IMR-90 (cell line): ENCODE measurements around the gene MCRS1. TPM values are rescaled to one million over a fixed set of nuclear protein-coding genes. Genes with fewer than 3 reads are reported as not detected.

Source experiments
- ATAC-seq: fragments of 200-7000 bp; cut with Tn5 transposase; 2 replicates; pipeline ENCODE4 v1.9.1; 2020; ENCODE audit warnings: low read depth, mild to moderate bottlenecking, moderate library complexity
- BruUV-seq: library from RNA; stranded (reverse); fragments of 400-500 nt; replicated peaks from 2 replicates; lab custom pipeline; 2021; lab: Mats Ljungman, UMichigan
- CTCF ChIA-PET: fragments of 300-600 bp; formaldehyde crosslinking; extraction: SDS; loops from one replicate; lab custom pipeline; 2021; ENCODE audit warnings: antibody characterized with exemption; lab: Yijun Ruan, JAX
- POLR2A ChIA-PET: fragments of 300-600 bp; sonication (Branson Sonifier 250); formaldehyde crosslinking; loops from one replicate; lab custom pipeline; 2022; ENCODE audit warnings: antibody characterized with exemption; ENCODE audit not compliant: unreplicated experiment; lab: Charles Lee
- DNase-seq: peaks from one replicate; pipeline ENCODE4 v3.0.0; 2013
- H2AFZ ChIP-seq: replicated peaks from 2 replicates; pipeline ENCODE3; 2013; ENCODE audit warnings: low read length, mild to moderate bottlenecking; ENCODE audit not compliant: poor library complexity
- H2AK5ac ChIP-seq: 2 replicates; pipeline ENCODE4 v1.6.1; 2013; ENCODE audit warnings: low read depth, low read length, inconsistent platforms
- H2AK9ac ChIP-seq: replicated peaks from 2 replicates; pipeline ENCODE3; 2013; ENCODE audit warnings: mild to moderate bottlenecking, low read depth, low read length, moderate library complexity; ENCODE audit not compliant: poor library complexity
- H2BK120ac ChIP-seq: 2 replicates; pipeline ENCODE4 v1.6.1; 2013; ENCODE audit warnings: low read depth, low read length, inconsistent platforms
- H2BK15ac ChIP-seq: 3 replicates; pipeline ENCODE4 v1.6.1; 2013; ENCODE audit warnings: low read depth, low read length, inconsistent platforms
- H2BK20ac ChIP-seq: 2 replicates; pipeline ENCODE4 v1.6.1; 2013; ENCODE audit warnings: low read depth, mild to moderate bottlenecking, inconsistent platforms, low read length, moderate library complexity
- H2BK5ac ChIP-seq: 2 replicates; pipeline ENCODE4 v1.6.1; 2013; ENCODE audit warnings: mild to moderate bottlenecking, low read depth, low read length, inconsistent platforms; ENCODE audit not compliant: poor library complexity, severe bottlenecking
- H3K14ac ChIP-seq: replicated peaks from 2 replicates; pipeline ENCODE4 v1.6.1; 2013; ENCODE audit warnings: low read depth, low read length, inconsistent platforms
- H3K18ac ChIP-seq: 2 replicates; pipeline ENCODE4 v1.6.1; 2013; ENCODE audit warnings: low read depth, low read length, control low read depth
- H3K23ac ChIP-seq: 2 replicates; pipeline ENCODE4 v1.6.1; 2013; ENCODE audit warnings: low read depth, low read length, inconsistent platforms
- H3K27ac ChIP-seq: 2 replicates; pipeline ENCODE4 v1.5.1; 2013; ENCODE audit warnings: mild to moderate bottlenecking, control low read depth, low read length; ENCODE audit not compliant: insufficient read depth
- H3K27me3 ChIP-seq: 2 replicates; pipeline ENCODE4 v1.6.1; 2013; ENCODE audit warnings: low read length; ENCODE audit not compliant: control insufficient read depth, insufficient read depth
- H3K36me3 ChIP-seq: 2 replicates; pipeline ENCODE4 v1.6.1; 2013; ENCODE audit warnings: low read length, mixed read lengths; ENCODE audit not compliant: control insufficient read depth, insufficient read depth
- H3K4ac ChIP-seq: 2 replicates; pipeline ENCODE4 v1.6.1; 2013; ENCODE audit warnings: low read depth, low read length, inconsistent platforms
- H3K4me1 ChIP-seq: 2 replicates; pipeline ENCODE4 v1.6.1; 2013; ENCODE audit warnings: low read length, mixed read lengths; ENCODE audit not compliant: control insufficient read depth, insufficient read depth
- H3K4me2 ChIP-seq: 2 replicates; pipeline ENCODE4 v1.6.1; 2013; ENCODE audit warnings: low read depth, mild to moderate bottlenecking, control low read depth, low read length, moderate library complexity
- H3K4me3 ChIP-seq: 2 replicates; pipeline ENCODE4 v1.5.1; 2013; ENCODE audit warnings: low read depth, mild to moderate bottlenecking, control low read depth, low read length, moderate library complexity; ENCODE audit not compliant: insufficient read depth
- H3K56ac ChIP-seq: 2 replicates; pipeline ENCODE4 v1.6.1; 2013; ENCODE audit warnings: low read length, inconsistent platforms; ENCODE audit not compliant: insufficient read depth; ENCODE audit errors: extremely low read depth
- H3K79me1 ChIP-seq, 2 experiments: 2 replicates each; pipeline ENCODE4 v1.6.1; 2013; ENCODE audit warnings: low read length in 2 of 2, inconsistent platforms in 1 of 2, low read depth in 1 of 2
- H3K9ac ChIP-seq: 2 replicates; pipeline ENCODE4 v1.6.1; 2013; ENCODE audit warnings: low read depth, low read length, control low read depth
- H3K9me1 ChIP-seq: 2 replicates; pipeline ENCODE4 v1.6.1; 2013; ENCODE audit warnings: low read length, inconsistent platforms; ENCODE audit not compliant: insufficient read depth
- H3K9me3 ChIP-seq: 2 replicates; pipeline ENCODE4 v1.6.1; 2013; ENCODE audit warnings: low read length; ENCODE audit not compliant: control insufficient read depth, insufficient read depth
- H4K20me1 ChIP-seq: 2 replicates; pipeline ENCODE4 v1.6.1; 2013; ENCODE audit warnings: low read length, inconsistent platforms; ENCODE audit not compliant: insufficient read depth
- H4K5ac ChIP-seq: 2 replicates; pipeline ENCODE4 v1.6.1; 2013; ENCODE audit warnings: mild to moderate bottlenecking, low read depth, low read length, control low read depth
- H4K8ac ChIP-seq, 2 experiments: 2 replicates each; pipeline ENCODE4 v1.6.1; 2013; ENCODE audit warnings: low read depth in 2 of 2, low read length in 2 of 2, control low read depth in 1 of 2, inconsistent platforms in 1 of 2
- H4K91ac ChIP-seq: 2 replicates; pipeline ENCODE4 v1.6.1; 2013; ENCODE audit warnings: low read depth, low read length, inconsistent platforms; ENCODE audit not compliant: insufficient read depth
- CEBPB ChIP-seq: IDR thresholded peaks from 2 replicates; pipeline ENCODE4 v1.6.1; 2012; ENCODE audit warnings: low read depth, low read length, improper control_type of control experiment
- USF2 ChIP-seq: fragments of 150-350 bp; IDR thresholded peaks from 2 replicates; pipeline ENCODE4 v1.6.1; 2017; ENCODE audit warnings: mild to moderate bottlenecking, antibody characterized with exemption, low read length, low read depth
- WGBS, 2 experiments: methylation state at CpG; one replicate each; pipeline versions ENCODE4 v1.1.5 to v1.1.7; 2013; ENCODE audit warnings: missing lambda C conversion rate in 2 of 2; ENCODE audit not compliant: insufficient read length in 1 of 2; ENCODE audit errors: extremely low coverage in 2 of 2; 5-methylcytosine and 5-hydroxymethylcytosine counted together
- dilution Hi-C: fragments of 300-500 bp; cut with HindIII; formaldehyde crosslinking; loops from one replicate; pipeline ENCODE4 v1.14.3; 2018; ENCODE audit warnings: low sequenced_read_pairs; ENCODE audit not compliant: unreplicated experiment
- in situ Hi-C: fragments of 300-500 bp; cut with MboI; formaldehyde crosslinking; loops from 3 replicates; pipeline ENCODE4 v1.14.3; 2019; ENCODE audit warnings: low sequenced_read_pairs, inconsistent platforms, mixed read lengths
- intact Hi-C: fragments of 100-400 bp; cut with micrococcal nuclease; formaldehyde crosslinking; loops from 2 replicates; pipeline ENCODE4 v1.10.0; 2022
- polyA plus RNA-seq, 3 experiments: library from polyadenylated mRNA; depleted of rRNA; stranded (reverse); fragments of >200 nt; gene quantifications; 2 replicates each; pipeline ENCODE4 v1.2.3, GENCODE V29; 2012; ENCODE audit warnings: low replicate concordance in 1 of 3
- total RNA-seq: library from RNA; depleted of rRNA; stranded (reverse); fragments of >200 nt; gene quantifications from 2 replicates; pipeline ENCODE4 v1.2.3, GENCODE V29; 2012

MCRS1 gene
- total and polyA plus RNA-seq, 2 of the 4 experiments (the other 2 are of a cell fraction), result 72.9 to 73.2 TPM

- H3K4ac ChIP-seq, result no peak overlapping the region
- H2AK5ac ChIP-seq, result no peak overlapping the region
- no peak overlapping the region for H3K23ac ChIP-seq
- H4K20me1 ChIP-seq, result no peaks in the 10 kb centered on the region
- no peaks in the 10 kb centered on the region for H3K9me1 ChIP-seq
- no peak overlapping the region for H2AK9ac ChIP-seq
- in situ Hi-C loops, result no loop called here
- dilution Hi-C loops, result no loop called here
- no peak overlapping the region for H4K91ac ChIP-seq
- no peak overlapping the region for H3K27ac ChIP-seq
- peak; percentile 10; the same call in 1 of the 2 replicates for TF ChIP-seq CEBPB
- TF ChIP-seq USF2, result no peak
- H3K18ac ChIP-seq, result no peak overlapping the region
- H4K5ac ChIP-seq, result no peak overlapping the region
- H3K56ac ChIP-seq, result no peak overlapping the region
- H3K36me3 ChIP-seq, result peaks cover 4% of the 10 kb centered on the region; the same call in 1 of the 2 replicates
- BruUV-seq, result no TSS peak
- H3K4me2 ChIP-seq, result no peak overlapping the region
- ChIA-PET POLR2A (no interaction called here), CTCF (interaction anchor here (1.3 kb wide), 1 partner anchor 17 kb away, joined by 4 read pairs; no protein-coding TSS in a partner anchor)
- H2AFZ ChIP-seq, result peak overlapping the region; percentile 44
- no peaks in the 10 kb centered on the region for H3K9me3 ChIP-seq
- 67% methylated on average over 5 of the region's 7 CpGs; no CpG with 5 or more reads in 1 of the 2 experiments for WGBS, 2 experiments
- no peak overlapping the region for H4K8ac ChIP-seq
- H2BK15ac ChIP-seq, result no peak overlapping the region
- H3K4me1 ChIP-seq, result peaks cover 3% of the 10 kb centered on the region; the same call in 1 of the 2 replicates
- no peak overlapping the region for H2BK20ac ChIP-seq
- no peak overlapping the region for H2BK120ac ChIP-seq
- H3K4me3 ChIP-seq, result no peak overlapping the region
- ATAC-seq, result no peak
- H3K9ac ChIP-seq, result no peak overlapping the region
- DNase-seq, result no peak
- H2BK5ac ChIP-seq, result no peak overlapping the region
- no peak overlapping the region for H3K14ac ChIP-seq
- no peaks in the 10 kb centered on the region for H3K79me1 ChIP-seq
- intact Hi-C loops, result no loop called here
- peaks cover 53% of the 10 kb centered on the region for H3K27me3 ChIP-seq
These were observed 15.9 kb downstream of the MCRS1 start for GRCh38 chr12:49552014-49552413.
